Ureter (tissue), 1 donor: ENCODE measurements around the gene ASB1. TPM values are rescaled to one million over a fixed set of nuclear protein-coding genes. Genes with fewer than 3 reads are reported as not detected.
"Not testable (repeated sequence)": the region's sequence is repeated elsewhere in the genome, so short reads cannot be mapped to it uniquely, and the experiment has no call there.

Experiments used
- DNase-seq: peaks from one replicate; pipeline ENCODE4 v3.0.0-alpha.2; 2020; ENCODE audit warnings: low spot score
- total RNA-seq: library from RNA; stranded (reverse); gene quantifications from one replicate; pipeline ENCODE4 v1.2.4, GENCODE V29; 2023
- donor health status: DM: yes; HTN: yes; CAD: no.

Gene ASB1
- total RNA-seq, 1 donor from 2014 or later = 26.2 TPM

DNA sequence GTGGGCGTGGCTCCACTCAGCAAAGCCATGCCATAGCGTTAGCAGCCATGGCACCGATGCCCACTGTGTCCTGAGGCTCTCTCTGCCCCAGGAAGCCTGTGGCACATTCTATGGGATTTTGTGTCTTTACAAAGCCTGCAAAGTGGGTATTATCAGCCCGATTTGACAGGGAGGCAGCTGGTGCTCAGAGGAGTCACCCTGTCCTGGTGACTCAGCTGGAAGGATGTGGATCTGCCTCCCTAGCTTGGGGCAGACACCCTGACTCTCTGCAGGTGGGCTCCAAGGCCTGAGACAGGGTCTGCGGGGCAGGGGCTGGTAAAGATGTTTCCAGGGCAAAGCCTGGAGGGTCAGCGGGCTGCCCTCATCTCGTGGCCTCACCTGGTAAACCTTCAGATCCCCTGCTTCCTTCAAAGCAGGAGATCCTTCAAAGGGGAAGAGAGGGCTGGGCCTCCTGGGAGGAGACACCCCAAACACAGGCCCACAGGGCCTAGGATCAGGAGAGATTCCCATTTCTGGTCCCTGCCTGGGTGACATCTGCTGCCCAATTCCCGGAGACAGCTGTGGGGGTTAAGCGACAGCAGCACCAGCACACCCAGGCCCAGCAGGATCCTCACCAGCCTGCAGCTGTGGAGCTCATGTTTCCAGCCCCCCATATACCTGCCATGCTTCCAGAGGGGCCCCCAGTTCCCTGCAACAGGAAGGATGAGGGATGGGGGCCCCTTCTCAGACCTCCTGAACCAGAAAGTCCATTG lies 3.0 kb upstream of the ASB1 start:
- no peak for DNase-seq

DNA sequence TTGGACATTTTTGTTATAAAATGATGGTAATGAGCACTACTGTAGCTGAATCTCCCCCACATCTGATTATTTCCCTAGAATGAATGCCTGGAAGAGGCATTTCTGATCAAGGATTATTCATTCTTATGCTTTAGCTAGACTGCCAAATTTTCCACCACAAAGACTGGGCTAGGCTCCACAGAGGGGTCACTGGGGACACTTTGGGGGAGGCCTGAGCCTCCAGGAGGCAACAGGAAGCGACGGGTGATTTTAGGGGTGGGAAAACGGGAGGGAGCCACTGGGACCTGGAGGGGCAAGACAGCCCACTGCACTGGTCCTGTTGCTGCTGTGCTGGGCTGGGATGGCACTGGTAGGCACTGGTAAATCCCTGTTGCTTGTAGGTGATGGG lies 2.4 kb upstream of the ASB1 start:
- DNase-seq = no peak

DNA sequence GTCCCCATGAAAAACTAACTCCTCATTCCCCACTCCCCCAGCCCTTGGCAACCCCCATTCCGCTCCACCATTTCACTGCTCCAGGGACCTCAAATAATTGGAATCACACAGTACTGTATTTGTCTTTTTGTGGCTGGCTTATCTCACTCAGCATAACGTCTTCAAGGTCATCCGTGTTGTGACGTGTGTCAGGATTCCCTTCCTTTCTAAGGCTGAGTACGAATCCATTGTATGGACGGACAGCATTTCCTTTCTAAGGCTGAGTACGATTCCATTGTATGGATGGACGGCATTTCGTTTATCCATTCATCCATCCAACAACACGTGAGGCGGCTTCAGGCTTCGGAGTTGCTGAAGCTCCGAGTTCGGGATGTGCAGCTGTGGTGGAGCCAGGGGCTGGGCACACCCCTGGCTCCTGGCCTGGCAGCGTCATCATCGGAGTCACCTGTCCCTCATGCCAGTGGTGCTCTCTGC lies 1.2 kb upstream of the ASB1 start:
- no peak for DNase-seq

DNA sequence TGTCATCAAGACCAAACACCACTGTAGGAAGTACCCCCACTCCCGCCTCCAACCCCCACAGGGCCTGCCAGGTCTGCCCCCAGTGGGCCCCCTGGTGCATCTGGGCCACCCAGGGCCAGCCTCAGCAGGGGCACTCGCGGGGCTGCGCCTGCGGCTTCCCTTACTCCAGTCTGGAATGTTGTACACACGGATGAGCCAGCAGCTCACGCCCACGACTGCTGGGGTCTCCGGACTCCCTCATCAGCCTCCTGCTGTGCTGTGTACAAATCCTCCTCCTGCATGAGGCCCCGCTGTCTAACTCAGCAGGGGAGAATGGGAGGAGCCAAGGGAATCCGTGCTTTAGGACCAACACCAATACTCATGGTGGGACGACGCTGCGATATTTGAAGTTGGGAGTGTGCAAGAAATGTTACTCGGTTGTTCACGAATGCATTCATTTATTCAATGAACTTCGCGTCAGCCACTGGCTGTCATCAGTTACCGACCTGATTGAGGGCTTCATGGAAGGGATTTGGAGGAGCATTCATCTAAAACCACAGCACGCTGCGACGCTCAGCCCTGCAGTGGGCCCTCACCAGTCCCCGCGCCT lies 654 bp upstream of the ASB1 start:
- no peak for DNase-seq

DNA sequence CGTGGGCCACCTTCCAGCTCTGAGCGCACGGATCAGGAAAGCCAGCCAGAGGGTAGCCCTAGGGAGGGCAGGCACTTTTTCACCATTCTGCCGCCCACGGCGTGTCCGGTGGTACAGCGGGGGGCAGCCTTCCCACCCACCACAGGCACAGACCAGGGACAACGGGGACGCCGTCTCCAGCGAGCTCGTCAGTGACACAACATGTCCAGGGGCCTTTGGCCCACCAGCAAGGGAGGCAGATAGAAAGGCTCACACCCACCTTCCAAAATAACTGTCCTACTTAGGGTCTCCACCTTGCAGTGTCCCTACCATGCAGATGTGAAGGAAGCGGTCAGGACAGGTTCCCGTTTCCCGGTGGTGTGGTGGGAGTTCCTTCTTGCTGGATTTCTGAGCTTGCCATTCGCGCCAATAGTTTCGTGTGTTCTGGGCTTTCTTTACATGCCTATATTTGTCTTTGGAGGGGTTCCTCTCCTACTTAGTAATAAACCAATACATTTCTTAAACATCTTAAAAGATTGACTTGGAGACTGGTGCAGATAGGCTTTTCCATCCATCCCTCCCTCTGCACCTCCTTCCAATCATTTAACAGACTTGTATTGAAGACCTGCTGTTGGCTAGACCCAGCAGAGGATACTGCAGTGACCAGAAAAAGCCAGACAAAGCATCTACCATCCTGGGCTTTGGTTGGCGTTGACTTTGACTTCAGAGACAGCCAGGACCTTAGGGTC lies 872 bp downstream of the ASB1 start:
- no peak for DNase-seq

DNA sequence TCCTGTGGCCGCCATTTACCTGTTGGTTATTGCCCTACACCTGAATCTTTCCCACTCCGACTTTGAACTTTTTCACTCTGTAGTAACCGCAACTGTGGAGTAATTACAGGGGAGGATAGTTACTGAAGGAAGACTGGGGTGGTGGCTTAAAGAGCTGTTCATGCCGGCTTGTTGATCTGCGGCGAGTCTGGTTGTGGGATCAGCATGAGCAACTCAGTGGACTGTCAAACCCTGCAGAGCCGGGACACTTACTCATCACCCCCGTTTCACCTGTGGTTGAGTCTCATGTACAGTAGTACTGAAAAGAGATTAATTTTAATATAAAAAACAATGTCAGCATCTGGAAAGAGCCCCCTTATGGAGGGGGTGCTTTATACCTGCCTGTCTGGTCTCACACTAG lies 2.1 kb downstream of the ASB1 start:
- no peak for DNase-seq

DNA sequence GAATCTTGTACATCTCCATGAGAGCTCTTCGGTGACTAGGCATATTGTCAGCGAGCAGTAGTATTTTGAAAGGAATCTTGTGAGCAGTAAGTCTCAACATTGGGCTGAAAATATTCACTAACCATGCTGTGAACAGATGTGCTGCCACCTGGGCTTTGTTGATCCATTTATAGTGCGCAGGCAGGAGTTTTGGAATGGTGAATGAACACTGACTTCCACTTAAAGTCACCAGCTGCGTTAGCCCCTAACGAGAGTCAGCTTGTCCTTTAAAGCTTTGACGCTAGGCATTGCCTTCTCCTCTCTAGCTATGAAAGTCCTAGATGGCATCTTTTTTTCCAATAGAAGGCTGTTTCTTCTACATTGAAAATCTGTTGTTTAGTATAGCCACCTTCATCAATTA lies 4.1 kb downstream of the ASB1 start:
- no peak for DNase-seq

DNA sequence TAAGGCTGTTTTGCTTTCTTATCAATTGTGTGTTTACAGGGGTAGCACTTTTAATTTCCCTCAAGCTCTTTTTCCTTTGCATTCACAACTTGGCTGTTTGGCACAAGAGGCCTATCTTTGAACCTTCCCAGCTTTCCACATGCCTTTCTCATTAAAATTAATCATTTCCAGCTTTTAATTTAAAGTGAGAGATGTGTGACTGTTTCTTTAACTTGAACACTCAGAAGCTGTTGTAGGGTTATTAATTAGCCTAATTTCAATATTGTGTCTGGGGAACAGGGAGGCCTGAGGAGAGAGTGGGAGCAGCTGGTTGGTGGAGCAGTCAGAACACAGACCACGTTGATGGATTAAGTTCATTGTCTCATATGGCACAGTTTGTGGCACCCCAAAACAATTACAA lies 4.7 kb downstream of the ASB1 start:
- no peak for DNase-seq

DNA sequence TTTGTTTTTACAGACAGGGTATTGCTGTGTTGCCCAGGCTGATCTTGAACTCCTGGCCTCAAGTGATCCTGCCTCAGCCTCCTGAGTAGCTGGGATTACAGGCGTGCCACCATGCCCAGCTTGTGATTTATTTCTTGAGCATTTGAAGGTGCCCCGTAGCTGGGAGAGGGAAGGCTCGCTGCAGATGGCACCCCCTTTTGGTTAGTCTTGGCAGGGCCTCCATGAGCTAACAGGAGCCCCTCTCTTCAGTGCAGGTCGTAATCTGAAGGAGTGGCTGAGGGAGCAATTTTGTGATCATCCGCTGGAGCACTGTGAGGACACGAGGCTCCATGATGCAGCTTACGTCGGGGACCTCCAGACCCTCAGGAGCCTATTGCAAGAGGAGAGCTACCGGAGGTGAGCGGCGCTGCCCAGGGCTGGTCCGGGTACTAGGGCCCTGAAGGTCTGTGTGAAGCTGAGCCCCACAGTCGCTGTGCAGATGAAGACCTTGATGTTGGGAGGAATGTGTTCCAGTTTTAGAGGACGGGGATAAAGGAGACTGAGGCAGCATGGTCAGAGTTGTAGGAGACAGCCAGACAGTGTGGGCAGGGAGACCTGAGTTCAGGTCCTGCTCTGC lies 6.7 kb downstream of the ASB1 start:
- DNase-seq = no peak

DNA sequence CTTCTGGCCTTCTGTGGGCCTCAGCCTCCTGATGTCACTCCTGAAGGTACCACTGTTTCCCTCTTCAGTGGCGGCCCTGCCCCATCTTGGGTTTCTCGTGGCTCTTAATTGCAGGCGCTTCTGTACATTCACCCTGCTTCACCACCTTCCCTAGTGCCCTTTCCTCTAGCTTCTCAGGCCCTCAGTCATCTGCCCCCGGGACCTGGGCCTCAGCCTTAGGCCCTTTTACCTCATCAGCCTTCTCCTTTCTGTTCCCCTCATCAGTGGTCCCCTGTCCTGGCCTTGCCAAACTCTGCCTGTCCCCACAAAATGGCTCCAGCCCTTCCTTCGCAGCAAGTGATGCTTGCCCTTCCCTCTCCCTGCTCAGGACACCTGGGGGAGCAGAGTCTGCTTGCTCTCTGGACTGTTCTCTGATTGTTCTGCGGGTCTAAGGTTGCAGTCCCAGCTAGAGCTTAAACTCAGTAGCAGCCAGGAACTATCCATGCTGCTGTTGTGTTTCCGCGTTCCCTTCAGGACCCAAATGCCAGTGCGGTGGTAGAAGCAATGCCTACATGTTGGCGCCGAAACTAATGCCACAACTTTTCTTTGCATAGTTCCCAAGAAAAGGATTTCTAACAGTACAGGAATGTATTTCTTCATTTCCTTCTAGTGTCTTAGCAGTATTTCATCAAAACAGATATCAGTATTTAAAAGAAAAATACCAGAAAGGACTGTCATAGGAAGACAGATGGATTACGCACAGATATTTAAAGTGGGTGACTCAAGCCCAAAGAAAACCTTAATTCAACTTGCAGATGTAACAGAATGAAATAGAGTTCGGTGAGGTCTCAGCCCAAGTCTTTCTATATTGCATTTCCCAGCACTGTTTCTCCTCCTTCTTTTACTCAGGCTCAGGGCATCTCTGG lies 7.5 kb downstream of the ASB1 start:
- DNase-seq = no peak

DNA sequence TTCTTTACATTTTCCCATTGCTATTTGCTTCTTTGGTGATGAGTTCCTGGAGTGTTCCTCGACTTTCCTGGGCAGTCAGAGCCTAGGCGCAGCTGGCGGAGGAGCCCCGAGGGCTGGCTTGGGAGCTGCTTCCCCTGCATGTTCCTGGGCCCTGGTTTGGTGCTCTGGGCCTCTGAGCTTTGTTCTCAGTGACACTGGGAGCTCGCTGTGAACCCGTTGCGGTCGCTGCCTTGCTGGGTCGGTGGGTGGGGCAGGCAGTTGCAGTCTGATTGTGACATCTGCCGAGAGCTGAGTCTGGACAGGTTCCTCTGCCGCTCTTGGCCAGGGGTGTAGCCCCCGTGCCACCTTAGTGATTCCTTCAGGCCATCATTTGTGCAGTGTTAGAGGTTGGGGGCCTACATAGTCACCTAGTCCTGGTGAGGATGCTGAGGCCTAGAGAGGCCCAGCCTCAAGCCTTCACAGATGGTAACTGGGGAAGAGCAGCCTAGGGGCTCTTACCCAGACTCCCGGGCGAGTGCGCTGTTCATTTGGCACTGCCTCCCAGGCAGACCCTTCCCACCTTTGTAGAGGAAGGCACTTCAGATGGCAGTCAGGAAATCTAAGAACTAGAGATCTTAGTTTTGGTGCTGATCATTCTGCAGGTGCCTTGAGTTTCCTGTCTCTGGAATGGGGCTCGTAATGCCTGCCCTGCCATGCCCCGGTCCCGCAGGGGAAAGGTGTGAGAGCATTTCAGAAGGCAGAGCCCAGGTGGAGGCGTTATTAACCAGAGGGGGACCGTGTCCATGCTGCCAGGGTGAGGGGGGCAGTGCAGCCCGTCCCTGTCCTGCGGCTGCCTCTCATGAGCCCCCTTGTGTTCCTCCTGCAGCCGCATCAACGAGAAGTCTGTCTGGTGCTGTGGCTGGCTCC lies 8.4 kb downstream of the ASB1 start:
- no peak for DNase-seq

DNA sequence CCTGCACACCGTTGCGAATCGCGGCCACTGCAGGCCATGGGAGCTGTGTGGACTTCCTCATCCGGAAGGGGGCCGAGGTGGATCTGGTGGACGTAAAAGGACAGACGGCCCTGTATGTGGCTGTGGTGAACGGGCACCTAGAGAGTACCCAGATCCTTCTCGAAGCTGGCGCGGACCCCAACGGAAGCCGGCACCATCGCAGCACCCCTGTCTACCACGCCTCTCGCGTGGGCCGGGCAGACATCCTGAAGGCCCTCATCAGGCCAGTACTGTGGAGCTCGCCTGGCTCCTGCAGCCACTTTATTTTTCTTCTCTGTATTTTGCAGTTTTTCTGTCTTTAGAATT lies 9.0 kb downstream of the ASB1 start:
- no peak for DNase-seq

DNA sequence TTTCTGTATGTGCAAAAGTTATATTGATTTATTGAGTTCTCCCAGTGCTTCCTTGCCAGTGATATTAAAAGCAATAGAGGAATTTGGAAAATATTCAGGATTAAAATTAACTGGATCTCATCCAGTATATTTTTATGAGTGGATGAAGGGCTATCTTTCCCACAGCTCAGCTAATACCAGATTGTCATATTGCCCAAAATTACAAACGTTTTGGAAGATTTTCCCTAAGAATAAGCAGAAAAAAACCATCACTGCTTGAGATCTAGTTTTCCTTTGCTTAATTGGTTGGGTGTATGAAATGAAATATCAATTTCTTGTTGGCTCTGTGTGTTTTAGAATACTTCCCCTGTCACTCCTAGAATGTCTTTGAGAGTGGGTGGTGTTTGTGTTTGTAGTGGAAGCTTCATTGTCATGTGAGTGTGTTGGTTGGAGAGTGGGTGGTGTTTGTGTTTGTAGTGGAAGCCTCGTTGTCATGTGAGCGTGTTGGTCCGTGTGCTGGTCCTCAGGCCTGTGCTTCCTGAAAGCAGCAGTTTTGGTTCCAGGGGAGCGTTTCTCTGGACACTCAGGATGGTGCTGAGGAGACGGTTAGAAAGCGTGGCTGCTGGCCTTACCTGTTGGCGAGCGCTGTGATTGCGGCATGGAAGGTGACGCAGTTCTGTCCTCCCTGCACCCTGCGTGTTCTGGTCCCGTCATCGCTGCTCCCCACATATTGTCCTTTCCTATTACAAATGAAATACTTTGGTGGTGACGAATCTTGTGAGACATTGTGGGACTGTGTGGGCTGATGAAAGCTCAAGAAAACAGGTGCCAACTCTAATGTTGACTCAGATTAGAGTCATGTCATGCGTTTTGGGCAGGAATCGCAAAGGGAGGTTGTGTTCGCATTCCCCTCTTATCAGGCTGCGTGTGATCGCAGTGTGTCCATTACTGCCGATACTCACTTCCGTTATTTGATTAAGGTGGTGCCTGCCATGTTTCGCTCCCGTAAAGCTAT lies 12.4 kb downstream of the ASB1 start:
- no peak for DNase-seq

DNA sequence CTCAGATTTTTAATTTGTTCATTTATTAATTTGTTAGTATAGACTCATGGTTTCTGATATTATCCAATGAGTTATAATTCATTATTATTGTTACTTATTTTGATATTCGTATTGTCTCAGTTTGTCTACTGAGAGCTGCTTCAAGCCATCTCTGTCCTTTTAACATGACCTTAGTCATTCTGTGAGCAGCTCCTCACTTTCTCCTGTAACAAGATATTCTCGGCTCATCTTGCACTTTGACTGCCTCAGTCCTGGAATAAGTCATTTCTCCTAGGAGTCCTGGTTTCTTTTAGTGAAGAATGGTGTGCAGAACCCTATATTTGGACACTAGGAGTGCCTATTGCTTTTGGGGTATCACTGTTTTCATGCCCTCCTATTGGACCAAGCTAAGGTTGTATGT lies 13.2 kb downstream of the ASB1 start:
- DNase-seq = no peak

DNA sequence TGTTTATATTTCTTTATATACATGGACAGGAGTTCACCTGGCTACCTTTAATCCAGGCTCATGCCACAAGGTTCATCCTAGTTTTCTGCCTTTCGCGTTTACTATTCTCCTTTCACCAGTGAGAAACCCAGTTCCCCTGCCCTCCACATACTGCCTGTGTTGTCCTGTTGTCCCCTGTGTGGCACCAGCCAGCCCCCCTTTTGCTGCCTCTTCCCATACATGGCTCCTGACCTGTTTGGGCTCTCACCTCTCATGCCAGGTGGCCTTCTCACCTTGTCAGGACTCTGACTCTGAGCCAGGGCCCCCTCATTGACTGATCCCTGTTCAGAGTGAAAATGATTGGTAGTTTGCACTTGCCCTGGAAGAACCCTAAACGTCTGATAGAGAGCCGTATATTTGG lies 13.6 kb downstream of the ASB1 start:
- DNase-seq = no peak

DNA sequence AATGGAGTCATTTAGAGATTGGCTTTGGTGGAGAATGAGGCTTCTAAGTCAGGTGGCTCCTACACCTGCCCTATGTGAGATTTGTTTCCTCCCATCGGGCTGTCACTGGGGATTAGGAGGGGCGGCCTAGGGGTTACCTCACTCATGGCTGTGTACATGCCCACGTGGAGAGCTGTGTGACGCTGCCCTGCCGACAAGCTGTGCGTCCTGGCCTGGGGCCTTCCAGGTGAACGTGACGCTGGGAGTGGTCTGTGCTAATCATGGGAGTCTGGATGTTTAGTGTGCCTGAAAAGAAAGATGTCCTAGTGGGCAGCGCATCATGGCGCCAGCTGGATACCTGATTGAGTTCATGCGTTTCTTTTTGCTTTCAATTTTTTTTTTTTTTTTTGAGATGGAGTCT lies 14.0 kb downstream of the ASB1 start:
- no peak for DNase-seq

DNA sequence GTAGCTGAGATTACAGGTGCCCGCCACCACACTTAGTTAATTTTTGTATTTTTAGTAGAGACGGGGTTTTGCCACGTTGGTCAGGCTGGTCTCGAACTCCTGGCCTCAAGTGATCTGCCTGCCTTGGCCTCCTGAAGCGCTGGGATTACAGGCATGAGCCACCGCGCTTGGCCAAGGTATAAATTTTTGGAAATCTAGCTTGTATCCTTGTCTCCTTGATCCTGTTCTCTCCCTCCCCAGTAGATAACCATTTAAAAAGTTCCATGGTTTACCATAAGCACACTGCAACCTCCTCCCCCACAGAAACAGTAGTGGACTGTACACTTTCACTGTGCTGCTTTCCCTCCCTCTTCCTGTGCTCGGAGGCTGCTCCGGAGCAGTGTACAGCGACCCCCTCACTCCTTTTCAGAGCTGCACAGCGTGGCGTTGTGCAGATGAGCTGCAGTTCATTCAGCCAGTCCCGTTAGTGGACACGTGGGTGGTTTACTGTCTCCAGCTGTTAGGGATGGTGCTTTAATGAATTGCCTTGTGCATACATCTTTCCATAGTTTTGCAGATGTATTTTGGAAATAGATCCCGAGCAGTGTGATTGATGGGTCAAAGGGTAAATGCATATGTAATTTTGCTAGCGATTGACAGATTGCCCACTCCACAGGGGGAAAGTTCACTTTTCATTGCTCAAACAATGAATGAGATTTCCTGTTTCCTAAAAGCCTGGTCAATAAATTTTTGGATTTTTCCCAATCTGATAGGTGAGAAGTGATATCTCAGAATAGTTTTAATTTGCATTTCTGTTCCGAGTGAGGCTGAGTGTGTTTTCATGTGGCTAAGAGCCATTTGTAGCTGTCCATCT lies 14.8 kb downstream of the ASB1 start:
- DNase-seq = no peak

DNA sequence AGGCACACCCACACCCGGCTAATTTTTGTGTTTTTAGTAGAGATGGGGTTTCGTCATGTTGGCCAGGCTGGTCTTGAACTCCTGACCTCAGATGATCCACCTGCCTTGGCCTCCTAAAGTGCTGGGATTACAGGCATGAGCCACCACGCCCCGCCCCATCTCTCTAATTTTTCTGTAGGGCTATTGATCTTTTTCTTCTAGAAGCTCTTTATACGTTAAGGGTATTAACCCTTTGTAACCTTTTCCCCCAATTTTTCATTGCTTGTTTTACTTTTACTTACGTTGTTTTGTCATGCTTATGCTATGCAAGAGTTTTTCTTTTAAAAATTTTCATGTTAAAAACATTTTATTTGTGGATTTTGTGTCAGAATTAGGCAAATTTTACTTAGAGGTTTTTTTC lies 15.5 kb downstream of the ASB1 start:
- DNase-seq = not testable (repeated sequence)
